Activated CD8-positive, alpha-beta memory T cell treated with anti-CD3 and anti-CD28 coated beads, Interleukin-2, amount 10 ng/mL, durations not matched to agents 7 days and 5 days (primary cell): Measurements from ENCODE around the gene AARSD1. TPM values are rescaled to one million over a fixed set of nuclear protein-coding genes. Genes with fewer than 3 reads are reported as not detected.
"Not testable (repeated sequence)": the region's sequence is repeated elsewhere in the genome, so short reads cannot be mapped to it uniquely, and the experiment has no call there.

ENCODE experiments used
- ATAC-seq: fragments of 150-1000 bp; cut with Tn5 transposase; one replicate; pipeline ENCODE4 v1.10.0; 2021; ENCODE audit warnings: moderate library complexity
- CTCF ChIA-PET: fragments of 350-600 bp; sonication (Branson Sonifier 250); formaldehyde crosslinking; loops from one replicate; lab custom pipeline; 2021; ENCODE audit warnings: antibody characterized with exemption; lab: Charles Lee
- DNase-seq: peaks from one replicate; pipeline ENCODE4 v3.0.0-alpha.2; 2020
- H3K27ac Mint-ChIP-seq: one replicate; pipeline ENCODE4 v1.8.0; 2021; ENCODE audit warnings: mild to moderate bottlenecking, mixed read lengths
- H3K27me3 Mint-ChIP-seq: one replicate; pipeline ENCODE4 v1.8.0; 2021; ENCODE audit warnings: mixed read lengths
- H3K36me3 Mint-ChIP-seq: one replicate; pipeline ENCODE4 v1.8.0; 2021; ENCODE audit warnings: mild to moderate bottlenecking, mixed read lengths
- H3K4me1 Mint-ChIP-seq: one replicate; pipeline ENCODE4 v1.8.0; 2021; ENCODE audit warnings: mixed read lengths
- H3K4me3 Mint-ChIP-seq: one replicate; pipeline ENCODE4 v1.8.0; 2021; ENCODE audit warnings: mild to moderate bottlenecking, moderate library complexity, mixed read lengths
- H3K9me3 Mint-ChIP-seq: one replicate; pipeline ENCODE4 v1.8.0; 2022; ENCODE audit warnings: low read depth, mixed read lengths
- total RNA-seq, 2 experiments: library from RNA; stranded (reverse); gene quantifications; one replicate each; pipeline ENCODE4 v1.2.3, GENCODE V29; 2021

Gene AARSD1
- total RNA-seq, 2 experiments from 2014 or later: 34.1 to 41.9 TPM

DNA sequence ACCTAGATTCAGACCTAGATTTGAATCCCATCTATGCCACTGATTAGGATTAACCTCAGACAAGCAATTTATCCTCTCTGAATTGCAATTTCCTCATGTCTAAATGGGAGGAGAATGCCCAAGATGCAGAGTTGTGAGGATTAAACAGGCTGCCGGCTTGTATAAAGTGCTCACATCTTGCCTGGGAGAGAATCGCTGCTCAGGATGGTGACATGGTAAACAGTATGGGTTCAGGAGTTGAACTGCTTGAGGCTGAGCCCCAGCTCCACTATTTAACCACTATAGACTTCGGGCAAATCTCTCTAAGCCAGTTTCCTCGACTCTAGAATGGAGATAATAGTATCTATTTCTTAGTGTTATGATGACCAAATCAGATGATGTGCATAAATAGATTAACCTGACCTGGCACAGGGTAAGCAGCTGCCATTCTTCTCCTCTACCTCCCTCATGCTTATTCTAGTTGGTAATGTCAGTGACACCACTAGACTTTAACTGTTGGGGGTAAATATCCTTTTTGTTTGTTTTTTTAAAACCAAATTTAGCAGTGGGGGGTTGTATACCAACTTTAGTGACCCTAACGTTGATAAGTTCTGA is 33.2 kb upstream of the AARSD1 start:
- CTCF ChIA-PET: interaction anchor here (0.7 to 3.7 kb wide), 29 partner anchors 10 to 420 kb away, joined by 3 to 41 read pairs (median 4); partner anchors contain the start of genes AARSD1, AOC2, BECN1 and IFI35
- H3K36me3 Mint-ChIP-seq: peaks cover 35% of the 10 kb centered on the region
- no peaks in the 10 kb centered on the region for H3K9me3 Mint-ChIP-seq
- peak overlapping the region; percentile 99 for H3K27ac Mint-ChIP-seq
- peaks cover 36% of the 10 kb centered on the region for H3K4me1 Mint-ChIP-seq
- no peaks in the 10 kb centered on the region for H3K27me3 Mint-ChIP-seq
- no peak for DNase-seq
- peak overlapping the region; percentile 100 for H3K4me3 Mint-ChIP-seq
- peak; percentile 1 for ATAC-seq

GRCh38 chr17:42993913-42994312 is 29.7 kb upstream of the AARSD1 start:
- H3K9me3 Mint-ChIP-seq, H3K27ac Mint-ChIP-seq, DNase-seq, ATAC-seq, CTCF ChIA-PET, H3K27me3 Mint-ChIP-seq, H3K4me3 Mint-ChIP-seq: not testable (repeated sequence)
- Mint-ChIP-seq H3K36me3 (peaks cover 29% of the 10 kb centered on the region), H3K4me1 (peaks cover 15% of the 10 kb centered on the region)

DNA sequence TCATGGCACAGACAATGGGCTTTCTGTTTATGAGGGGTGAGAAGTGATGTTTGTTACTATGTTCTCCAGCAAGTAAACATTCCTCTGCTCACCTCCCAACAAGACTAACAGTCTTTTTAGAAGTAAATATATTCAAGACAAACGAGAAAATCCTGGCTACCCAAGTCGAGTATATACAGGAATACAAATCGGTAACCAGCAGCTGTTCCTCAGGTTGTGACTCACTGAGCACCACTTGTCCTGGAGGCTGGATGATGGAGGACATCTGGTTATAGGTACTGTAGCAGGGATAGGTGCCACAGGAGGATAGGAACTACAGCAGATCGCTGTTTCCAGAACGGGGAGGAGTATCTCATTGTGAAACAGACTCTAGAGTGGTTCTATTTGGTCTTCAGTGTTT is 28.6 kb upstream of the AARSD1 start:
- H3K9me3 Mint-ChIP-seq: no peaks in the 10 kb centered on the region
- H3K27me3 Mint-ChIP-seq: no peaks in the 10 kb centered on the region
- ATAC-seq (no peak), DNase-seq (no peak)
- no peak overlapping the region for H3K4me3 Mint-ChIP-seq
- peaks cover 10% of the 10 kb centered on the region for H3K4me1 Mint-ChIP-seq
- CTCF ChIA-PET: no interaction called here
- no peak overlapping the region for H3K27ac Mint-ChIP-seq
- H3K36me3 Mint-ChIP-seq: peaks cover 29% of the 10 kb centered on the region

- no peaks in the 10 kb centered on the region for H3K9me3 Mint-ChIP-seq
- peaks cover 35% of the 10 kb centered on the region for H3K36me3 Mint-ChIP-seq
Measured at GRCh38 chr17:42991471-42991870, 27.2 kb upstream of the AARSD1 start.

DNA sequence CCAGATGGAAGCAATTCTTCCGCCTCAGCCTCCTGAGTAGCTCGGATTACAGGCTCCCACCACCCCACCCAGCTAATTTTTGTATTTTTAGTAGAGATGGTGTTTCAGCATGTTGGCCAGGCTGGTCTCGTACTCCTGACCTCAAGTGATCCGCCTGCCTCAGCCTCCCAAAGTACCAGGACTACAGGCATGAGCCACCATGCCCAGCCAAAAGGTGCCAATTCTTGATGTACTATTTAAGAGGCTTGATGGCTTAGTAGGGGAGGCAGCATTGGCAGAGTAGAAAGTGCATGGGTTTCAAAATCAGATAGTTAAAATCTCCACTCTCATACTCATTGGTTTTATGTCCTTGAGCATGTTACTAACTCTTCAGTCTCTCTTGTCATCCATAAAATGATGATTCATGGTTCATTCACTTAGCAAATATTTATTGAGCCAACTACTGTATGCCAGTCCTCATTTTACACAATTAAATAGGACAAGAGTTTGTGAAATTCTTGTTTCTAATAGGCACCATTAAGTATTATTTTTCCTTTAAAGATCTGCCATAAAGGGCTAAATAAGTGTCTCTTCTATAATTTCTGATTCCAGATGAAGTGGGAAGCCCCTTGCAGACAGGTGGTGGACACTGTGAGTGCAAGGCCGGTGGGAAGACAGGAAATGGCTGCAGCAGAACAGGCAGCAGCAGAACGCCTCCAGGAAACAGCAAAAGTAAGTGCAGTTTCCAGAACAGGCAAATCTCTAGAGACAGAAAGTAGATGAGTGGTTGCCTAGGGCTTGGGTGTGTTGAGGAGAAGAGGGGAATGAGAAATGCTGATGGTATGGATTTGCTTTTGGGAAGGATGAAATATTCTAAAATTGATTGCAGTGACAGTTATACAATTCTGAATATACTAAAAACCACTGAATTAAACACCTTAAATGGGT is 25.7 kb upstream of the AARSD1 start:
- DNase-seq (no peak), ATAC-seq (no peak)
- H3K36me3 Mint-ChIP-seq: peaks cover 43% of the 10 kb centered on the region
- no peak overlapping the region for H3K27ac Mint-ChIP-seq
- CTCF ChIA-PET: interaction anchor here (0.6 kb wide), 1 partner anchor 182 kb away, joined by 3 read pairs; no protein-coding TSS in a partner anchor
- no peaks in the 10 kb centered on the region for H3K27me3 Mint-ChIP-seq
- H3K4me1 Mint-ChIP-seq: peaks cover 7% of the 10 kb centered on the region
- no peaks in the 10 kb centered on the region for H3K9me3 Mint-ChIP-seq
- no peak overlapping the region for H3K4me3 Mint-ChIP-seq

More at GRCh38 chr17:42991471-42991870, 27.2 kb upstream of the AARSD1 start:
- Mint-ChIP-seq H3K4me3 (no peak overlapping the region), H3K27ac (no peak overlapping the region), H3K27me3 (no peaks in the 10 kb centered on the region), H3K4me1 (no peaks in the 10 kb centered on the region)
- DNase-seq: no peak
- CTCF ChIA-PET: no interaction called here
- ATAC-seq: no peak

DNA sequence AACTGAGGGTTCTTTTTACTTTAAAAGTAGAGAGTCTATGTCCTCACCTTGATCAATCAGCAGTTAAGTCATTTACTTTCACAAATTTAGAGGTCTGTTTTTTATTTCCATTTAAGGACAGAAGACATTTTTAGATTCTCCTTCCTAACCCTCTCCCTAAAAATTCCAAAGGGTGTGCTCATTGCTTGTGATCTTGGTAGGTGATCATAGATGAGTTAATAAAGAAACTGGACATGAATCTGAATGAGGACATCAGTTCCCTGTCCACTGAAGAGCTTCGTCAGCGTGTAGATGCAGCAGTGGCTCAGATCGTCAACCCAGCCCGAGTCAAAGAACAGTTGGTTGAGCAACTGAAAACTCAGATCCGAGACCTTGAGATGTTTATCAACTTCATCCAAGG is 24.9 kb upstream of the AARSD1 start:
- no peak overlapping the region for H3K27ac Mint-ChIP-seq
- no peaks in the 10 kb centered on the region for H3K27me3 Mint-ChIP-seq
- H3K36me3 Mint-ChIP-seq: peaks cover 47% of the 10 kb centered on the region
- ATAC-seq (no peak), DNase-seq (no peak)
- peaks cover 13% of the 10 kb centered on the region for H3K4me1 Mint-ChIP-seq
- H3K9me3 Mint-ChIP-seq: no peaks in the 10 kb centered on the region
- CTCF ChIA-PET: no interaction called here
- no peak overlapping the region for H3K4me3 Mint-ChIP-seq

DNA sequence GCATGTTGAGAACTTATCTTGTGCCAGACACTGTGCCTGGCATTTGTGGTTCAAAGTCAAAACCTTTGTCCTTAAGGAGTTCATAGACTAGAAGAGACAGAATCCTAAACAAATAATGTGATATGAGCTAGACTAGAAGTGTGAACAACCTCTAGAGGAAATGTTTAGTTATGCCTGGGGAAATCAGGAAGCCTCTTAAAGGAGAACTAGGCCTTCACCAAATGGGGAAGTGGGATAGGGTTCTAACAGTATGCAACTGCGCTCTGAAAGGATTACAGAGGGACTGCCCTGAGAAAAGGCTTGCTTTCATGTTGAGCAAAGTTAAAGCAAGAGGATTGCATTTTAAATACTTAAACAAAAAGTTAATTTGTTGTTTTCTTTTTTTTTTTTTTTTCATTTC is 21.0 kb upstream of the AARSD1 start:
- no peak overlapping the region for H3K27ac Mint-ChIP-seq

GRCh38 chr17:42982266-42982665 is 18.0 kb upstream of the AARSD1 start:
- no peaks in the 10 kb centered on the region for H3K27me3 Mint-ChIP-seq
- CTCF ChIA-PET: interaction anchor here (0.7 to 2.3 kb wide), 2 partner anchors 15 to 502 kb away, joined by 4 to 8 read pairs; partner anchors contain the start of gene RPL27
- H3K4me1 Mint-ChIP-seq: peaks cover 41% of the 10 kb centered on the region
- ATAC-seq (no peak), DNase-seq (no peak)
- H3K36me3 Mint-ChIP-seq: peaks cover 26% of the 10 kb centered on the region
- H3K27ac Mint-ChIP-seq: peak overlapping the region; percentile 54
- H3K4me3 Mint-ChIP-seq: peak overlapping the region; percentile 32
- no peaks in the 10 kb centered on the region for H3K9me3 Mint-ChIP-seq

More for the DNA sequence above, 21.0 kb upstream of the AARSD1 start:
- H3K9me3 Mint-ChIP-seq: no peaks in the 10 kb centered on the region
- no peak for DNase-seq
- no peak overlapping the region for H3K4me3 Mint-ChIP-seq
- H3K36me3 Mint-ChIP-seq: peaks cover 44% of the 10 kb centered on the region
- H3K4me1 Mint-ChIP-seq: peaks cover 30% of the 10 kb centered on the region
- CTCF ChIA-PET: interaction anchor here (2.7 kb wide), 1 partner anchor 13 kb away, joined by 12 read pairs; the partner anchor contains the start of gene RPL27
- no peaks in the 10 kb centered on the region for H3K27me3 Mint-ChIP-seq
- ATAC-seq: no peak

- DNase-seq (peak; percentile 87), ATAC-seq (peak; percentile 77)
- CTCF ChIA-PET: interaction anchor here (3.4 kb wide), 1 partner anchor 17 kb away, joined by 26 read pairs; the partner anchor contains the start of gene RPL27
- H3K27me3 Mint-ChIP-seq: no peaks in the 10 kb centered on the region
- peak overlapping the region; percentile 100 for H3K4me3 Mint-ChIP-seq
- H3K4me1 Mint-ChIP-seq: peaks cover 41% of the 10 kb centered on the region
- H3K27ac Mint-ChIP-seq: peak overlapping the region; percentile 97
- peaks cover 24% of the 10 kb centered on the region for H3K36me3 Mint-ChIP-seq
- no peaks in the 10 kb centered on the region for H3K9me3 Mint-ChIP-seq
Measured at GRCh38 chr17:42980766-42981397, 16.6 kb upstream of the AARSD1 start.

DNA sequence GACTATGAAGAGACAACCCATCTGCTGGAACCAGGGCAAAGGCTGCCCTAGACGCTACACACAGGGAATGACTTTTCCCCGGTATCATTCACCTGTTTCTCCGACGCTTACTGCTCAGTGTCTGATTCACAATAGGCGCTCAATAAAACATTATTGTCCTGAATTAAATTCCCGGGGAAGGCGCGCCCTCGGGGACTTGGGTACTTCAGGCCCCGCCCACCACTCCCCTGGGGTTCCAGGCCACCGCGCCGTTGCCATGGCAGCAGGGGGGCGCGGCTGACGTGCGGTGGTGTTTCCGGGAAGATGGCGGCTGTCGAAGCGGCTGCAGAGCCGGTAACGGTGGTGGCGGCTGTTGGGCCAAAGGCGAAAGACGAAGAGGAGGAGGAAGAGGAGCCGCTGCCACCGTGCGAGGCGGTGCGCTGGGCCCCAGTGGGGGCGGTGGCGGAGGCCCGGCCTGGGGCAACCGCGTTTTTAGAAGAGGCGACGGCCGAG is 16.1 kb upstream of the AARSD1 start, which contains the start of gene RUNDC1:
Gene RUNDC1 (plus strand): TSS at position 292 of the 492 bp plus-strand sequence. CDS start 12 bp downstream, at position 304.
- peaks cover 19% of the 10 kb centered on the region for H3K36me3 Mint-ChIP-seq
- H3K9me3 Mint-ChIP-seq: no peaks in the 10 kb centered on the region
- peak within 1 kb of the TSS; percentile 97 for H3K27ac Mint-ChIP-seq
- CTCF ChIA-PET: interaction anchor here (3.4 kb wide), 1 partner anchor 18 kb away, joined by 26 read pairs; the partner anchor contains the start of gene RPL27
- ATAC-seq (peak; percentile 83), DNase-seq (peak; percentile 94)
- no peaks in the 10 kb centered on the region for H3K27me3 Mint-ChIP-seq
- H3K4me1 Mint-ChIP-seq: peaks cover 37% of the 10 kb centered on the region
- H3K4me3 Mint-ChIP-seq: peak within 1 kb of the TSS; percentile 100

DNA sequence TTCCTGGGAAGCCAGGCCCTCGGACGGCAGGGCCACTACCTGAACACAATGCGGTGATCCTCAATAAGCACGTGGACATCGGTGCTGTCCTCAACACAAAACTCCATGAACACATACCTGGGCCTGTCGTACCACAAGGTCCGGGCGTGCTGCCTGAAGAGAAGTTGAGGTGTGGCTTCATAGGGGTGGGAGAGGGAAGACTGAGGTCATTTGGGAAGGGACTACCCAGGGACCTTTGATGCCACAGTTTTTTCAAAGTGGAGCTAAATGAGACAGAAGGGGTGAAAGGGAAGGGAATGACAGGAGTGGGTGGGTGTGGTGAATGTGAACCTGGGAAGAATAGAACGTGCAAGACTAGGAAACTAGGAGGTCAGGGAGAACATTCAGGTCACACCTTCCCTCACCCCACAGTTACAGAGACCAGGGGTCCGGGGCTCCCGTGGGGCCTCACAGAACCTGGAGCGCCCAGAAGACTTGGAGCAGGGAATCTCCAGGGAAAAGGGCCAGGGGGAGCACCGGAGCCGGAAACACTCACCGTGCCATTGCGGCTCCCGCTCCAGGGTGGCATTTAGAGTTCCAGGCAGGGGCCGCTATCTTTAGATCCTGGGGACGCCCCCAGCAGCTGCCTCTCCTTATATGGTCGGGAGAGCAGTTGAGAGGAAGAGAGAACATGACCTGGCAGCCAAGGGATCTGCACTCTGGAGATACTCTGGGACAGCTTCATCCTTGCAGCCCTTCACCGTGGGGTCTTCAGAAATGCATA is 15.4 kb upstream of the AARSD1 start, which contains the start of gene PTGES3L:
Gene PTGES3L (minus strand): TSS at position 570 of the 763 bp plus-strand sequence. CDS start 27 bp downstream, at position 543.
- peak; percentile 56 for DNase-seq
- H3K4me1 Mint-ChIP-seq: peaks cover 32% of the 10 kb centered on the region
- CTCF ChIA-PET: interaction anchor here (0.7 to 3.4 kb wide), 2 partner anchors 9 to 19 kb away, joined by 3 to 26 read pairs; partner anchors contain the start of gene RPL27

GRCh38 chr17:42975701-42976100 is 11.4 kb upstream of the AARSD1 start:
- CTCF ChIA-PET, H3K36me3 Mint-ChIP-seq, H3K4me3 Mint-ChIP-seq, H3K9me3 Mint-ChIP-seq, H3K27me3 Mint-ChIP-seq, ATAC-seq, H3K27ac Mint-ChIP-seq, DNase-seq: not testable (repeated sequence)
- H3K4me1 Mint-ChIP-seq: peaks cover 13% of the 10 kb centered on the region

More for the DNA sequence above, 15.4 kb upstream of the AARSD1 start, which contains the start of gene PTGES3L:
- peaks cover 15% of the 10 kb centered on the region for H3K36me3 Mint-ChIP-seq
- no peaks in the 10 kb centered on the region for H3K27me3 Mint-ChIP-seq
- H3K27ac Mint-ChIP-seq: peak within 1 kb of the TSS; percentile 97
- H3K4me3 Mint-ChIP-seq: peak within 1 kb of the TSS; percentile 100
- H3K9me3 Mint-ChIP-seq: no peaks in the 10 kb centered on the region
- peak; percentile 44 for ATAC-seq
